Natural killer cell treated with Interleukin-12 subunit alpha and Interleukin-12 subunit beta and Interleukin-15 and Interleukin-18, amount 100 ng/mL, for 72 hours (primary cell): ENCODE results near the gene RPLP1. TPM values are rescaled to one million over a fixed set of nuclear protein-coding genes. Genes with fewer than 3 reads are reported as not detected.

ENCODE experiments used
- ATAC-seq, 2 donors: fragments of 150-1000 bp; cut with Tn5 transposase in 1 of 2; sonication (Bioruptor Pico), chemical (Tn5 transposase) in 1 of 2; 2 replicates each; pipeline ENCODE4 v1.10.0; 2021
- DNase-seq: peaks from one replicate; pipeline ENCODE4 v3.0.0; 2022; ENCODE audit warnings: low spot score
- H3K27ac Mint-ChIP-seq, 2 donors: 1 replicate in 1 of 2; 2 replicates in 1 of 2; pipeline ENCODE4 v1.8.0; 2022; ENCODE audit warnings: mixed read lengths in 2 of 2, mild to moderate bottlenecking in 1 of 2, moderate library complexity in 1 of 2
- H3K27me3 Mint-ChIP-seq, 2 donors: 1 replicate in 1 of 2; 2 replicates in 1 of 2; pipeline ENCODE4 v1.8.0; 2022; ENCODE audit warnings: mixed read lengths in 2 of 2
- H3K36me3 Mint-ChIP-seq: one replicate; pipeline ENCODE4 v1.8.0; 2022; ENCODE audit warnings: mixed read lengths
- H3K4me1 Mint-ChIP-seq, 2 donors: 1 replicate in 1 of 2; 2 replicates in 1 of 2; pipeline ENCODE4 v1.8.0; 2022; ENCODE audit warnings: low read depth in 2 of 2, mixed read lengths in 2 of 2, mild to moderate bottlenecking in 1 of 2
- H3K4me3 Mint-ChIP-seq: one replicate; pipeline ENCODE4 v1.8.0; 2022; ENCODE audit warnings: mixed read lengths
- H3K9me3 Mint-ChIP-seq: 2 replicates; pipeline ENCODE4 v1.8.0; 2022; ENCODE audit warnings: mixed read lengths
- total RNA-seq, 2 donors: library from RNA; stranded (reverse); gene quantifications; one replicate each; pipeline ENCODE4 v1.2.3, GENCODE V29; 2022

RPLP1 gene
- total RNA-seq, 2 donors from 2014 or later: 1,083 to 1,971 TPM

DNA sequence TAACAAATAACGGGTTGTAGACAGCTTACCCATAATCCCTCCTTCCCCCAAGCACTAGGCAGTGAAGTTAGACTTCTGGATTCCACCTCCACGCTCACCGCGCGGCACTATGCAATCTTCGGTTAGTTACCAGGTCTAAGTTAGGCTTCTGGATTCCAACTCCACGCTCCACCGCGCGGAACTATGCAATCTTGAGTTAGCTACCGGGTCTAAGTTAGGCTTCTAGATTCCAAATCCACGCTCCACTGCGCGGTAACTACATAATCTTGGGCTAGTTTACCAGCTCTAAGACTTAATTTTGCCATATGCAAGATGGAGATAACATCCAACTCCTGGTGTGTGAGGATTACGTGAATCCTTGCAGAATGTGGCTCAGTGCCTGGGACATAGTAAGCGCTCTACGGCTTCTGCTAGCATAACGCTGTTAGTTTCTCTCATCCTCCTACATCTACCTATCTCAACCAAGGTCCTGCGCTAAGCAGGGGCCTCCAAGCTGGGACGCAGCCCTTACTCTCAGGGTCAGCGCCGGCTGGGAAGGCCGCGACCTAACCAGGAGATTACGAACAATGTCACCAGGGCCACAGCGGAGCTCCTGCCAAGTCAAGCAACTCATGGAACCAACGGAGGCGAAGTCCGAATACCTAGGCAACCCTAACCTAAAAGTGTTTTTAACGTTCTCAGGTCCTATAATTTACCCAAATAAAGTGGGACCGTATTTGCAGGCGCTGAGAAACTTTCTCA lies 497 bp upstream of the RPLP1 start:
- Mint-ChIP-seq H3K4me1 (peaks cover 37 to 43% of the 10 kb centered on the region in 2 donors), H3K9me3 (no peaks in the 10 kb centered on the region), H3K27ac (peak overlapping the region; percentile 97 to 100), H3K4me3 (peak overlapping the region; percentile 98), H3K27me3 (no peaks in the 10 kb centered on the region), H3K36me3 (peaks cover 35% of the 10 kb centered on the region)
- peak; percentile 49 to 50 for ATAC-seq
- DNase-seq: no peak

DNA sequence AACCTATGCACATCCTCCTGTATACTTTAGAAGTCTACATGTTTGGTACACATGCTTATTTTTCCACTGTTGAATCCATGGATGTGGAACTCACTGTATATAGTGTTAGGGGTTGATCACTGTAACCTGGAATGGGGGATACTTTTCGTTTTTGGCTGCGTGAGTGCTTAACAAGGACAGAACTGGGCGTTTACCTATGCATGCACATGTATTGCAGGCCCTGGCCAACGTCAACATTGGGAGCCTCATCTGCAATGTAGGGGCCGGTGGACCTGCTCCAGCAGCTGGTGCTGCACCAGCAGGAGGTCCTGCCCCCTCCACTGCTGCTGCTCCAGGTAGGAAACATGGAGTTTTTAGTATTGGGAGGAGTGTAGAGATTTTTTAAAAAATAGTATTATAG lies 2.3 kb downstream of the RPLP1 start:
- Mint-ChIP-seq H3K9me3 (no peaks in the 10 kb centered on the region), H3K27me3 (no peaks in the 10 kb centered on the region), H3K27ac (peak overlapping the region; percentile 97 to 100), H3K4me1 (peaks cover 37 to 43% of the 10 kb centered on the region in 2 donors), H3K4me3 (peak overlapping the region; percentile 98), H3K36me3 (peaks cover 35% of the 10 kb centered on the region)
- ATAC-seq (no peak), DNase-seq (no peak)

DNA sequence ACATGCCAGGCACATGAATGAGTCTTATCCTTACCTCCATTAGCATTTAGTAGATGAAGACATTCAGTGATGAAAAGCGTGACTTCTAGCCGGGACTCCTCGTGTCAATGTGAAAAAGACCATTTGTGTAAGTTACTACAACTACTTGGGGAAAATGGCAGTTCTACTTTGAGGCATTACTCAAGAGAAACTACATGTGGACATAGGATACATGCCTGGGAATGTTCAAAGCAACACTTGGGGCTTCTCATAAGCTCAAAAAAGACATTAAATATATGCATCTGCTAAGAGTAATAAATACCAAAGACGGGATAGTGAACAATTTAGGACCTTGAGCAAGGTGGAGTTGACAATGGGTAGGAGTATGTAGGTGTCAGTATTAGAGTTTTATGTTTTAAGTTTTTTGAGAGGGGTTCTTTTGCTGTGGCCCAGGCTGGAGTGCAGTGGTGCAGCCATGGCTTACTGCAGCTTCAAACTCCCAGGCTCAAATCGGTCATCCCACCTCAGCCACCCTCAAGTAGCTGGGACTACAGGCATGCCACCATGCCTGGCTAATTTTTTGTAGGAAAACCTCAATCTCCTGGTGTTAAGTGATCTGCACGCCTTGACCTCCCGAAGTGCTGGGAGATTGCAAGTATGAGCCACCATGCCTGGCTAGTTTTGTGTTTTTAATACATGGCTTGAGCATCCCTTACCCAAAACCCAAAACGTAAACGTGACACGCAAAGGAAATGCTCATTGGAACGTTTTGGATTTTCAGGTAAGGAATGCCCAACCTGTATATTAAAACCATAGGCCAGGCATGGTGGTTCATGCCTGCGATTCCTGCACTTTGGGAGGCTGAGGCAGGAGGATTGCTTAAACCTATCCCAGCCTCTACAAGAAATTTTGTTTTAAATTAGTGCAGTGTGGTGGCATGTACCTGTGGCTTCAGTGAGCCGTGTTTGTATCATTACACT lies 3.9 kb downstream of the RPLP1 start:
- Mint-ChIP-seq H3K27me3 (no peaks in the 10 kb centered on the region), H3K36me3 (peaks cover 35% of the 10 kb centered on the region), H3K4me1 (peaks cover 37 to 45% of the 10 kb centered on the region in 2 donors), H3K27ac (peak overlapping the region; percentile 97 to 100), H3K4me3 (no peak overlapping the region), H3K9me3 (no peaks in the 10 kb centered on the region)
- ATAC-seq (no peak), DNase-seq (no peak)

DNA sequence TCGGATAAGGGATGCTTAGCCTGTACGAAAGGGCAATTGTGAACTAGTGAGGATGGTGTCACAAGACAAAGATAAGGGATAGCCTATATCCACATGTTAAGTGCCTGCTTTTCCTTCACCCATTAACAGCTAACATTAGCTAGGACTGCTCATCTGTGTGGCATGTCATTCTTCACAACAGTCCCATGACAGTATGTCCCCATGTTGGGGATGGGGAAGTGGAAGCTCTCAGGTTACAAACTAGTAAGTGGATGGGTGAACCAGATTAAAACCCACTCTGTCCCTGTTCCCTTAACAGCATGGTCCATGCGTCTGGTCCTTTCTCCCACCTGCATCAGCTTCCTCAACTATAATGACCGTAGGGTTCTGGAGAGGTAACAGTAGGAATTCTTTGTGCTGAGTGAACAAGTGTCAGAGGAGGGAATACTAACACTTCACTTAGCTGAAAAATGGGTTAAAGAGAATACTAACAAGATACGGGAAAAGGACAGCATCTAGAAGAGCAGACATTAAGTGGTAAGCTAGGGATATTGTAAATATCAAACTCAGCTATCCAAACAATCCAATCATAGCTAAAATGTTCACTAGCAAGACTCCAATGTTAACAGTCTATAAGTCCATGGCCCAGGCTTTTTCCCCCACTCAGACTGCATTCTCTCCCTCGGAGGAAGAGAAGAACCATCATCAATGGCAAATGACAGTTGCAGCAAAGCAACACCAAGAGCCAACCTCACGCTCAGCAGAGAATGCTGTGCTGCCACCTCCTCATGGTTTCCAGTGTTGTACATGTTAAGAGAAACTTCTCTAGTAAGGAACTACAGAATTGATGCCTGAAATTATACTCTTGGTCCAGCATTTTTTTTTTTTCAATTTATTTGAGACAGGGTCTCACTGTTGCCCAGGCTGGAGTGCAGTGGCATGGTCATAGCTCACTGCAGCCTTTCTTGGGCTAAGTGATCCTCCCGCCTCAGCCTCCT lies 5.0 kb downstream of the RPLP1 start:
- ATAC-seq (no peak), DNase-seq (no peak)
- H3K9me3 Mint-ChIP-seq: no peaks in the 10 kb centered on the region
- no peak overlapping the region for H3K27ac Mint-ChIP-seq
- H3K36me3 Mint-ChIP-seq: peaks cover 35% of the 10 kb centered on the region
- peaks cover 32 to 43% of the 10 kb centered on the region in 2 donors for H3K4me1 Mint-ChIP-seq
- H3K4me3 Mint-ChIP-seq: no peak overlapping the region
- no peaks in the 10 kb centered on the region for H3K27me3 Mint-ChIP-seq

DNA sequence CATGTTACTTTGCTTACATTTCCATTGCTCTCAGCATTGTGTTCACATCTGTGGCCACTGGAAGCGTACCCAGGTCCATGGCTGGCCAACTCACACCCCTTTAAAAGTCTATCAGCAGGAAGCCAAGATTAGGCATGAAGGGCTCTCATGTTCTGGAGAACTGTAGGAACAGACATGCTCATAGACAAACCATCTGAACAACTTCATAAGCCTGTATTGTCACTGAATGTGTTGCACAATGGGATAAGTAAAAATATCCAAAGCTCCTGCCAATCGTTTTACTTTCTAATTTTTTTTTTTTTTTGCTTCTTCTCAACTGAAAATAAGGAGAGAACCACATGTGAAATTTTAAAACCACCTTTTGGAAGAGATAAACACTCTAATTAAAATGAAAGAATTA lies 6.4 kb downstream of the RPLP1 start:
- H3K27ac Mint-ChIP-seq: no peak overlapping the region
- no peaks in the 10 kb centered on the region for H3K9me3 Mint-ChIP-seq
- peaks cover 25% of the 10 kb centered on the region for H3K36me3 Mint-ChIP-seq
- peaks cover 30 to 33% of the 10 kb centered on the region in 2 donors for H3K4me1 Mint-ChIP-seq
- no peaks in the 10 kb centered on the region for H3K27me3 Mint-ChIP-seq
- no peak overlapping the region for H3K4me3 Mint-ChIP-seq
- no peak for DNase-seq
- no peak for ATAC-seq

DNA sequence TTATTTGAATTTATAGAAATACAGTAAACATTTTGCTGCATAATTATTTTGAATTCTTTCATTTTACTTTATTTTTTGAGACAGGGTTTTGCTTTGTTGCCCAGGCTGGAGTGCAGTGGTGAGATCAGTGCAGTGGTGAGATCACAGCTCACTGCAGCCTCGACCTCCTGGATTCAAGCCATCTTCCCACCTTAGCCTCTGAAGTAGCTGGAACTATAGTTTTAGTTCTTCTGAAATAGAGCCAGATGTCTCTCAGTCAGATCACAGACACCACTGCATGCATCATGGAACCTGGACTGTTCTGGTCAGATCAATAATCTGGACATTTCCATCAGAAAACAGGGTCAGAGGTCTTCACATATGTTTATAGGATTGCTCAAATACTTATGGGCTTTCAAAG lies 7.9 kb downstream of the RPLP1 start:
- DNase-seq: no peak
- no peaks in the 10 kb centered on the region for H3K9me3 Mint-ChIP-seq
- H3K27ac Mint-ChIP-seq: no peak overlapping the region
- H3K4me1 Mint-ChIP-seq: peaks cover 19% of the 10 kb centered on the region in 2 donors
- ATAC-seq: no peak
- H3K27me3 Mint-ChIP-seq: no peaks in the 10 kb centered on the region
- H3K36me3 Mint-ChIP-seq: peaks cover 11% of the 10 kb centered on the region
- no peak overlapping the region for H3K4me3 Mint-ChIP-seq

DNA sequence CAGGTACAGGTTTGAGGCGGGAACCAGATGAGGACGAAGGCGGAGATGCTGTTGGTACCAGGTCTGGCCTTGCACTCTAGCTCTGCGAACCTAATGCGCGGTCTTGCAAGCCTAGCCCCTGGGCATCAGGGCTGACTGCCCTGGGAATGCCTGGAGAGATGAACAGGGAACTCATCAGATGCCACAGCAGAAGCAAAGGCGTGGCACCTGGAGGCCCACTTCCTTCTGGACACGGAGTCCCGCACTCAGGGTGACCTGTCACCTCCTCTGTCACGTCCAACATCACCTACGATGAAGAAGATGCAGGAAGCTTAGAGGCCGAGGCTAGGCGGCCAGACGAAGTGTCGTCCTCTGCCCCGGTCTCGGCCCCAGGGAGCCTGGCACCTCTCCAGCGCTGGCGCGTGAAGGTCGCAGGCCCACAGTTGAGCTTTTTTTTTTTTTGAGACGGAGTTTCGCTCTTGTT lies 9.4 kb downstream of the RPLP1 start:
- ATAC-seq (peak in 1 of 2 donors; percentile 34), DNase-seq (no peak)
- Mint-ChIP-seq H3K4me1 (peaks cover 8 to 15% of the 10 kb centered on the region in 2 donors), H3K27me3 (no peaks in the 10 kb centered on the region), H3K4me3 (peak overlapping the region; percentile 87), H3K9me3 (no peaks in the 10 kb centered on the region), H3K27ac (peak overlapping the region; percentile 57 to 82), H3K36me3 (no peaks in the 10 kb centered on the region)

DNA sequence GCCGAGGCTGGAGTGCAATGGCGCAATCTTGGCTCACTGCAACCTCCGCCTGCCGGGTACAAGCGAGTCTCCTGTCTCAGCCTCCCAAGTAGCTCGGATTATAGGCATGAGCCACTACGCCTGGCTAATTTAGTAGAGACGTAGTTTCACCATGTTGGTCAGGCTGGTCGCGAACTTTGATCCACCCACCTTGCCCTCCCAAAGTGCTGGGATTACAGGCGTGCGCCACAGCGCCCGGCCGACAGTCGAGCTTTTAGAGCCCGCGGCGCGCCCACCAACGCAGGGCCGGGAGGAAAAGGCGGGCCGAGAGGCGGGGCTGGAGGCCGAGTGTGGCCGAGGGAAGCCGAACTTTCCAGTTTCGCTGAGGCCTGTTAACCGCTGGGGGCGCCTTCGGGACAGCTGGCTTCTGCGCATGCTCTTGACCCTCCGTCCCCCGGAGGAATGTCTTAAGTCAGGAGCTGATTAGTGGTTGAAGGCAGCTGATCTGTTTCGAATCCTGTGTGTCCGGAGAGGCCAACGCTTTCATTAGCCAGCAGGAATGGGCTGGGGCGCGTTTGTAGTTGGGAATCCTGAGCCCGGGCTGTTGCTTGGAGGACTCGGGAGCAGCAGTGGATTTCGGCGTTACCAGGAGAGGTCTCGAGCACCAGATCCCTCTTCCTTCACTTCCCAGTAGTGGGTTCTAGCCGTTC lies 10.0 kb downstream of the RPLP1 start:
- no peaks in the 10 kb centered on the region for H3K27me3 Mint-ChIP-seq
- peak overlapping the region; percentile 57 to 82 for H3K27ac Mint-ChIP-seq
- H3K4me3 Mint-ChIP-seq: peak overlapping the region; percentile 87
- H3K4me1 Mint-ChIP-seq: peaks cover 8 to 15% of the 10 kb centered on the region in 2 donors
- ATAC-seq (peak; percentile 96 to 98), DNase-seq (peak; percentile 94)
- H3K36me3 Mint-ChIP-seq: no peaks in the 10 kb centered on the region
- H3K9me3 Mint-ChIP-seq: no peaks in the 10 kb centered on the region

DNA sequence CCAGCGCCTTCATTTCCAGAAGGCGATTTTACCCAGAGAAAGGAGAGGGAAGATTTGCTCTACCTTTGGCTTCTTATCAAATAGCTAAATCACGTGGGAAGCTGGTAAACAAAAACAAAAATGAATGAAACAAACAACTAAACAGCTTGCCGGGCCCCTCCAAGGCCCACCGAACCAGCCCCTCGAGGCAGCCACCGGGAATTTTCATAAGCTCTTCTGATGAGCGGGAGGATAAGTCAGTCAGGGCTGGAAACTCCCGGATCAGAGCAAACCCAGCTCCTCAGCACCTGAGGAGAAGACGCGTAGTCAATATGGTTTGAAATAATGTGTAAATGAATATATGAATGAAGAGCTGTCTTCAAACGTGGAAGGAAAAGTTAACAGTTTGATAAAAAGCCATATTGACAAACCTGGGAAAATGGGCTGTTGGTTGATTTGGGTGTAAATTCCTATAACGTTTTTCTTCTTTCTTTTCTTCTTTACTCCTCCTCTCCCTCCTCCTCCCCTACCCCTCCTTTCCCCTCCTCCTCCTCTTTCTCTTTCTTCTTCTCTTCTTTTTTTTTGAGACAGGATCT lies 10.7 kb downstream of the RPLP1 start:
- Mint-ChIP-seq H3K36me3 (no peaks in the 10 kb centered on the region), H3K9me3 (no peaks in the 10 kb centered on the region), H3K27me3 (no peaks in the 10 kb centered on the region), H3K4me3 (peak overlapping the region; percentile 87), H3K27ac (peak overlapping the region; percentile 57 to 82), H3K4me1 (peaks cover 15 to 20% of the 10 kb centered on the region in 2 donors)
- DNase-seq: no peak
- no peak for ATAC-seq

DNA sequence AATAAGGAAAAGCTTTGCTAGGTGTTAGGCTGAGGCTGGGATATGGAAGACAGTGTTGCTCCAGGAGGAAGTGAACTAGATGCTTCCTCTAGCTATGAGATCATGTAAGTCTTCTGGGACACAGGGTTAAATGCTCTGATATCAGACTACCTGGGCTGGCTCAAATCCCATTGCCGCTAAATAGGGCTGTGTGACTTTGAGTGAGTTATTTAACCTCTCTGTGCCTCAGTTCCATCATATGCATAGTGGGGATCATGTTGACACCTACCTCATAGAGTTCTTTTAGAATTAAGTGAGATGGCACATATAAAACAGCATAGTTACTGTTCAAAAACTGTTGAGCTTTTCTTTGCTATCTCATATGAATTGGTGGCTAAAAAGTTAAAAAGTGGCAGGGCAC lies 12.6 kb downstream of the RPLP1 start:
- H3K27ac Mint-ChIP-seq: no peak overlapping the region
- no peak overlapping the region for H3K4me3 Mint-ChIP-seq
- peaks cover 0 to 5% of the 10 kb centered on the region in 2 donors for H3K27me3 Mint-ChIP-seq
- ATAC-seq (no peak), DNase-seq (no peak)
- peaks cover 27 to 31% of the 10 kb centered on the region in 2 donors for H3K4me1 Mint-ChIP-seq
- no peaks in the 10 kb centered on the region for H3K36me3 Mint-ChIP-seq
- H3K9me3 Mint-ChIP-seq: no peaks in the 10 kb centered on the region

GRCh38 chr15:69466733-69467132 lies 14.1 kb downstream of the RPLP1 start:
- DNase-seq: no peak
- H3K9me3 Mint-ChIP-seq: no peaks in the 10 kb centered on the region
- no peak for ATAC-seq
- H3K36me3 Mint-ChIP-seq: no peaks in the 10 kb centered on the region
- no peak overlapping the region for H3K4me3 Mint-ChIP-seq
- no peak overlapping the region for H3K27ac Mint-ChIP-seq
- H3K27me3 Mint-ChIP-seq: peaks cover 0 to 11% of the 10 kb centered on the region in 2 donors
- H3K4me1 Mint-ChIP-seq: peaks cover 23 to 31% of the 10 kb centered on the region in 2 donors

DNA sequence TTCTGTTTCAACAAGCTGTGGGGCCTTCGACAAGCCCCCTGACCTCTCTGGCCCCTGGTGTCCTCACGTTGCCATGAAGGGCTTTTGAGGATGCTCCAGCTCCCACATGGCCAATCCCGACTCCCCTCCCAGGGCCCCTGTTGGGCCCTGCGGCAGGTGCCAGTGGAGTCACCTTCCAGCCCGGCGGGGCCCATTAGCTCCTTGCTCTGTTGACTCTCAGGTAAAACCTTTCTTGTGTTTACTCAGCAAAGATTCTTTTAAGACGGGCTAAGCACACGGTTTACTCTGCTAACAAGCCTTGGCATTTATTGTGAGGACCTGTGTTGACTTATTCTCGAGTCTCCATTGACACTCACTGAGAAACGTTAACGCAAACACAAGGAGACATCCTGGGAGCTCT lies 15.0 kb downstream of the RPLP1 start:
- peaks cover 19 to 27% of the 10 kb centered on the region in 2 donors for H3K4me1 Mint-ChIP-seq

More for the DNA sequence above, 15.0 kb downstream of the RPLP1 start:
- no peak for DNase-seq
- peaks cover 8 to 15% of the 10 kb centered on the region in 2 donors for H3K27me3 Mint-ChIP-seq
- peak overlapping the region; percentile 70 for H3K4me3 Mint-ChIP-seq
- no peaks in the 10 kb centered on the region for H3K36me3 Mint-ChIP-seq
- no peaks in the 10 kb centered on the region for H3K9me3 Mint-ChIP-seq
- no peak for ATAC-seq
- no peak overlapping the region for H3K27ac Mint-ChIP-seq
